Fibroblast of lung (primary cell): Measurements from ENCODE around the gene ETS1. TPM values are rescaled to one million over a fixed set of nuclear protein-coding genes. Genes with fewer than 3 reads are reported as not detected.
A peak's percentile ranks its signal among the peaks of the same experiment; 100 is the strongest.

Source experiments
- DNase-seq, 2 donors: peaks; one replicate each; pipeline versions ENCODE4 v3.0.0 to v3.0.0-alpha.2; 2010; ENCODE audit warnings: low read depth in 2 of 2
- H2AFZ ChIP-seq: 2 replicates; pipeline ENCODE4 v1.5.1; 2012; ENCODE audit warnings: low read length, control low read depth, inconsistent platforms
- H3K27ac ChIP-seq: 2 replicates; pipeline ENCODE4 v1.5.1; 2011; ENCODE audit warnings: low read length, control low read depth; ENCODE audit not compliant: insufficient read depth
- H3K27me3 ChIP-seq: 2 replicates; pipeline ENCODE4 v1.5.1; 2011; ENCODE audit warnings: mild to moderate bottlenecking, low read length; ENCODE audit not compliant: control insufficient read depth, insufficient read depth
- H3K36me3 ChIP-seq: 2 replicates; pipeline ENCODE4 v1.5.1; 2011; ENCODE audit warnings: low read length; ENCODE audit not compliant: control insufficient read depth, insufficient read depth
- H3K4me1 ChIP-seq: 2 replicates; pipeline ENCODE4 v1.5.1; 2011; ENCODE audit warnings: low read length; ENCODE audit not compliant: control insufficient read depth, insufficient read depth; ENCODE audit errors: extremely low read depth
- H3K4me2 ChIP-seq: 2 replicates; pipeline ENCODE4 v1.5.1; 2011; ENCODE audit warnings: low read length, control low read depth; ENCODE audit not compliant: insufficient read depth; ENCODE audit errors: extremely low read depth
- H3K4me3 ChIP-seq, 4 experiments: fragments of 200-600 bp in 1 of 4; sonication (generic) in 1 of 4; replicated peaks in 1 of 4; 2 replicates each; pipeline ENCODE4 v1.5.1; 2011 to 2016; ENCODE audit warnings: low read length in 4 of 4, low read depth in 3 of 4, mild to moderate bottlenecking in 3 of 4, control low read depth in 2 of 4, inconsistent platforms in 1 of 4, mixed read lengths in 1 of 4; ENCODE audit not compliant: insufficient read depth in 1 of 4; ENCODE audit errors: control extremely low read depth in 1 of 4
- H3K79me2 ChIP-seq: 2 replicates; pipeline ENCODE4 v1.5.1; 2012; ENCODE audit warnings: mild to moderate bottlenecking, low read length, inconsistent platforms; ENCODE audit not compliant: control insufficient read depth, insufficient read depth
- H3K9ac ChIP-seq: 2 replicates; pipeline ENCODE4 v1.5.1; 2011; ENCODE audit warnings: mild to moderate bottlenecking, low read length, control low read depth; ENCODE audit not compliant: insufficient read depth
- H3K9me3 ChIP-seq: 2 replicates; pipeline ENCODE4 v1.5.1; 2012; ENCODE audit warnings: low read depth, low read length; ENCODE audit not compliant: control insufficient read depth, insufficient read depth
- H4K20me1 ChIP-seq: 2 replicates; pipeline ENCODE4 v1.5.1; 2011; ENCODE audit warnings: low read length; ENCODE audit not compliant: control insufficient read depth, insufficient read depth; ENCODE audit errors: extremely low read depth
- EZH2 ChIP-seq: IDR thresholded peaks from 2 replicates; pipeline ENCODE4 v1.5.1; 2012; ENCODE audit warnings: low read length, control low read depth, mild to moderate bottlenecking; ENCODE audit errors: missing control alignments
- polyA plus RNA-seq, 2 donors: library from polyadenylated mRNA; depleted of rRNA in 1 of 2; stranded (reverse) in 1 of 2; unstranded in 1 of 2; fragments of >200 nt; gene quantifications; 2 replicates each; pipeline ENCODE4 v1.2.1, GENCODE V29; 2011 to 2012; ENCODE audit warnings: missing spikeins in 1 of 2
- total RNA-seq: library from RNA; depleted of rRNA; stranded (reverse); fragments of >200 nt; gene quantifications from 2 replicates; pipeline ENCODE4 v1.2.1, GENCODE V29; 2014
- TF ChIP-seq, protein P1 (sequence below), 2 donors: IDR thresholded peaks in 1 of 2; conservative IDR thresholded peaks in 1 of 2; 1 replicate in 1 of 2; 2 replicates in 1 of 2; pipeline ENCODE4 v1.5.1; 2011 to 2012; ENCODE audit warnings: low read length in 2 of 2, control low read depth in 1 of 2, inconsistent platforms in 1 of 2, low read depth in 1 of 2, mild to moderate bottlenecking in 1 of 2

Gene ETS1
- total and polyA plus RNA-seq, 2 donors (not counting 1 experiment from before 2014, with no cell fraction given), result 51.5 to 51.7 TPM

DNA sequence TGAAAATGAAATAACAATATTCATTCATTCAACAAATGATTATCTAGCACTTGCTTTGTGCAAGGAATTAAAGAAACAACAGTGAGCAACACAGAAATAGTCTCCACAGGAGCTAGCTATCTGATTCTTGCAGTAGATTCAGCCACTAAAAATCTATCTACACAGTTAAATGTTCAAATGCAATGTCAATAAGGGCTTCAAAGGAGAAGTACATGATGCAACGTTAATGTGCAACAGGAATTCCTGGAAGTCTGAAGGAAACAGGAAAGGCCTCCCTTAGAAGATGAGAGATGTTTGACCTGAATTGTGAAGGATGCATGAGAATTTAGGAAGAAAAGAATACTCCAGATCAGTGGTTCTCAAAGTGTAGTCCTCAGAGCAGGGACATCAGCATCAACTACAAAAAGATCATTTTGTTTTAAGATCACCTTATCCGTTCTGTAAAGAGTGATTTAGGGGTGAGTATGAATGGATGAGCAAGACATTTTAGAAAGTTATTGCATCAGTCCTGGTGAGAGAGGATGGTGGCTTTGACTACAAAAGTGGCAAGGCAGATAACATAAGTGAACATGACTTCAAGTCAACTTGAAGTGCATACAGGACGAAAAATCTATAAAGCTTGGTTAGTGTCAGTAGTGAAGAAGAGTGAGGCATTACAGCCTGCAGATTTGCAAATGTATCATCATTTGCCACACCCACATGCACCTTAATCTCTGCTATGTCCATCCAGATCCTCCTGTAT, 96.0 kb downstream of the ETS1 start:
- H4K20me1 ChIP-seq, result no peaks in the 10 kb centered on the region

DNA sequence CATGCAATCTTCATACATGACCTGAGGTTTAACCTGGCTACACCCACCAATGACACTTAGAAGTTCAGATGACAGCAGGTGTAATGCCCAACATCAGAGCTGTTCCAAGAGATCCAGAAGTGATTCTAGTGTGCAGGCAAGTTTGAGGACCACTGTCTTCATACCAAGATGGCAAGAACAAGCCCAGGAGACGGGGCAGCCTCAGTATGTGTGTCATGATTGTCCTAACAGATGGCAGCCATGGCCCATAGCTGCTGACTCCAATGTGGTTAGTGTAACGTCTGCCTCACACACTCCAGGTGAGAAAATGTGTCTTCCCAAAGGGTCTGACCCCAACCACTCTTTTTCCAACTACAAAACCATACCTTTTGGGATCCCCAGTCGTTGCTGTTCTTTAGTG, 97.3 kb downstream of the ETS1 start:
- Histone ChIP-seq H3K4me3 (no peak overlapping the region), H3K27me3 (no peaks in the 10 kb centered on the region), H3K36me3 (peaks cover 15% of the 10 kb centered on the region), H3K79me2 (peaks cover 92% of the 10 kb centered on the region), H3K4me1 (peaks cover 43% of the 10 kb centered on the region), H4K20me1 (no peaks in the 10 kb centered on the region), H3K4me2 (no peak overlapping the region), H3K27ac (no peak overlapping the region), H2AFZ (no peak overlapping the region), H3K9me3 (no peaks in the 10 kb centered on the region), H3K9ac (no peak overlapping the region)
- no peak for DNase-seq
- TF ChIP-seq, protein P1, sequence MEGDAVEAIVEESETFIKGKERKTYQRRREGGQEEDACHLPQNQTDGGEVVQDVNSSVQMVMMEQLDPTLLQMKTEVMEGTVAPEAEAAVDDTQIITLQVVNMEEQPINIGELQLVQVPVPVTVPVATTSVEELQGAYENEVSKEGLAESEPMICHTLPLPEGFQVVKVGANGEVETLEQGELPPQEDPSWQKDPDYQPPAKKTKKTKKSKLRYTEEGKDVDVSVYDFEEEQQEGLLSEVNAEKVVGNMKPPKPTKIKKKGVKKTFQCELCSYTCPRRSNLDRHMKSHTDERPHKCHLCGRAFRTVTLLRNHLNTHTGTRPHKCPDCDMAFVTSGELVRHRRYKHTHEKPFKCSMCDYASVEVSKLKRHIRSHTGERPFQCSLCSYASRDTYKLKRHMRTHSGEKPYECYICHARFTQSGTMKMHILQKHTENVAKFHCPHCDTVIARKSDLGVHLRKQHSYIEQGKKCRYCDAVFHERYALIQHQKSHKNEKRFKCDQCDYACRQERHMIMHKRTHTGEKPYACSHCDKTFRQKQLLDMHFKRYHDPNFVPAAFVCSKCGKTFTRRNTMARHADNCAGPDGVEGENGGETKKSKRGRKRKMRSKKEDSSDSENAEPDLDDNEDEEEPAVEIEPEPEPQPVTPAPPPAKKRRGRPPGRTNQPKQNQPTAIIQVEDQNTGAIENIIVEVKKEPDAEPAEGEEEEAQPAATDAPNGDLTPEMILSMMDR (conservative IDR thresholded peaks at IDR 0.05 in 1 of 2, IDR thresholded peaks at IDR 0.05 in 1 of 2; ENCODE audit: low read depth in 1 of 2, low read length in 2 of 2), result no peak
- TF ChIP-seq EZH2, result no peak

More for the DNA sequence above, 96.0 kb downstream of the ETS1 start:
- Histone ChIP-seq H3K79me2 (peaks cover 92% of the 10 kb centered on the region), H2AFZ (no peak overlapping the region), H3K4me1 (peaks cover 51% of the 10 kb centered on the region), H3K27ac (peak overlapping the region; percentile 80), H3K4me3 (no peak overlapping the region), H3K9me3 (no peaks in the 10 kb centered on the region), H3K9ac (no peak overlapping the region), H3K36me3 (peaks cover 13% of the 10 kb centered on the region), H3K27me3 (no peaks in the 10 kb centered on the region), H3K4me2 (peak overlapping the region; percentile 7)
- no peak for DNase-seq
- TF ChIP-seq, protein P1 (conservative IDR thresholded peaks at IDR 0.05 in 1 of 2, IDR thresholded peaks at IDR 0.05 in 1 of 2; ENCODE audit: low read depth in 1 of 2, low read length in 2 of 2), result no peak
- no peak for TF ChIP-seq EZH2

DNA sequence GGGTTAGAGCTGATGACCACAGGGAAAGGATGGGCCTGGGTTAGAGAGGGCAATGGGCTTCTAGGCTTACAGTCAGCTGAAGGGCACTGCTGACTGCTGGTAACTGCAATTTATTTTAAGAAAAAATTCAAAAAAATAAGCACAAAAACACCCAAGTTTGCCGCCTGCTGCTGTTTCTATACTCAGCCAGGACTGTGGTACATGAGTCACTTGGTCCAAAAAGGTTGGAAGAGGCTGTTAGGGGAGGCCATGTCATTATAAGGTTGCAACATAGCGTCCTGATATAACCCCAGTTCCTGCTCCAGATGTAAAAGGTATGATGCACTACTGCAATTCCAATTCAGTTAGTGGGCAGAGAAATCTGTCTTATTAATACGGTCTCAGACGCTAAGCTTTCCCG, 98.9 kb downstream of the ETS1 start:
- Histone ChIP-seq H3K4me3 (no peak overlapping the region), H3K4me2 (peak overlapping the region; percentile 60), H3K36me3 (peaks cover 22% of the 10 kb centered on the region), H3K4me1 (peaks cover 42% of the 10 kb centered on the region), H3K27me3 (no peaks in the 10 kb centered on the region), H3K9me3 (no peaks in the 10 kb centered on the region), H3K9ac (peak overlapping the region; percentile 22), H4K20me1 (no peaks in the 10 kb centered on the region), H2AFZ (no peak overlapping the region), H3K27ac (peak overlapping the region; percentile 67), H3K79me2 (peaks cover 91% of the 10 kb centered on the region)
- DNase-seq, result peak; percentile 96 to 97
- TF ChIP-seq, protein P1 (conservative IDR thresholded peaks at IDR 0.05 in 1 of 2, IDR thresholded peaks at IDR 0.05 in 1 of 2; ENCODE audit: low read depth in 1 of 2, low read length in 2 of 2), result no peak
- TF ChIP-seq EZH2, result no peak
